Endothelial cell of umbilical vein (primary cell): ENCODE results near the gene TMEM120B.

Source experiments
- CTCF ChIP-seq, 2 donors: IDR thresholded peaks; 1 replicate in 1 of 2; 2 replicates in 1 of 2; pipeline ENCODE4 v1.5.1; 2011; ENCODE audit warnings: low read length in 2 of 2, mild to moderate bottlenecking in 2 of 2, moderate library complexity in 2 of 2, control low read depth in 1 of 2, inconsistent platforms in 1 of 2, low read depth in 1 of 2; ENCODE audit not compliant: insufficient read depth in 1 of 2; ENCODE audit errors: extremely low read depth in 1 of 2
- EZH2 ChIP-seq: IDR thresholded peaks from 2 replicates; pipeline ENCODE4 v1.6.1; 2012; ENCODE audit warnings: borderline replicate concordance, low read depth, mild to moderate bottlenecking, moderate library complexity, low read length, inconsistent platforms; ENCODE audit not compliant: severe bottlenecking
- FOS ChIP-seq: IDR thresholded peaks from 2 replicates; pipeline ENCODE4 v1.6.1; 2011; ENCODE audit warnings: mild to moderate bottlenecking, low read length, moderate library complexity, borderline replicate concordance; ENCODE audit not compliant: insufficient read depth
- GATA2 ChIP-seq: IDR thresholded peaks from 2 replicates; pipeline ENCODE4 v1.7.0; 2011; ENCODE audit warnings: low read depth, mild to moderate bottlenecking, moderate library complexity, mixed read lengths, low read length; ENCODE audit not compliant: insufficient read length, insufficient read depth
- JUN ChIP-seq: IDR thresholded peaks from 2 replicates; pipeline ENCODE4 v1.6.1; 2011; ENCODE audit warnings: borderline replicate concordance, low read depth; ENCODE audit not compliant: insufficient read length, insufficient read depth
- MAX ChIP-seq: IDR thresholded peaks from 2 replicates; pipeline ENCODE4 v1.6.1; 2011; ENCODE audit not compliant: insufficient read depth, insufficient read length
- MYC ChIP-seq: IDR thresholded peaks from one replicate; pipeline ENCODE4 v1.6.1; 2011; ENCODE audit warnings: mild to moderate bottlenecking, low read depth, low read length
- POLR2A ChIP-seq: IDR thresholded peaks from 2 replicates; pipeline ENCODE4 v1.6.1; 2012; ENCODE audit warnings: low read depth, mild to moderate bottlenecking, control low read depth, low read length
- POLR2AphosphoS5 ChIP-seq: IDR thresholded peaks from 2 replicates; pipeline ENCODE4 v1.6.1; 2012; ENCODE audit warnings: low read depth, mild to moderate bottlenecking, control low read depth, low read length, moderate library complexity; ENCODE audit not compliant: insufficient read depth

GRCh38 chr12:121823727-121824115, 111.2 kb downstream of the TMEM120B start:
- TF ChIP-seq EZH2 (no peak), POLR2AphosphoS5 (no peak), CTCF (IDR thresholded peaks at IDR 0.05; ENCODE audit: extremely low read depth in 1 of 2, insufficient read depth in 1 of 2, low read depth in 1 of 2, low read length in 2 of 2) (no peak), POLR2A (no peak), MAX (no peak), MYC (no peak), JUN (no peak), GATA2 (no peak), FOS (no peak)
